Ascending aorta (tissue), 2 donors: ENCODE data around the gene STX11. TPM values are rescaled to one million over a fixed set of nuclear protein-coding genes. Genes with fewer than 3 reads are reported as not detected.

Experiments used
- DNase-seq, 2 donors: peaks; one replicate each; pipeline ENCODE4 v3.0.0-alpha.2; 2019; ENCODE audit warnings: low spot score in 2 of 2
- H3K27ac ChIP-seq, 2 donors: fragments of 200-600 bp; sonication (generic); one replicate each; pipeline ENCODE4 v1.5.1; 2016 to 2017; ENCODE audit warnings: mild to moderate bottlenecking in 1 of 2
- H3K27me3 ChIP-seq: fragments of 200-600 bp; sonication (generic); one replicate; pipeline ENCODE4 v1.5.1; 2017
- H3K36me3 ChIP-seq, 2 donors: fragments of 200-600 bp; sonication (generic); one replicate each; pipeline ENCODE4 v1.5.1; 2016
- H3K4me1 ChIP-seq, 2 donors: fragments of 200-600 bp; sonication (generic); one replicate each; pipeline ENCODE4 v1.5.1; 2016 to 2017; ENCODE audit warnings: mild to moderate bottlenecking in 1 of 2
- H3K4me3 ChIP-seq, 2 donors: fragments of 200-600 bp; sonication (generic); one replicate each; pipeline ENCODE4 v1.5.1; 2016 to 2017; ENCODE audit warnings: mild to moderate bottlenecking in 1 of 2
- H3K9me3 ChIP-seq, 2 donors: fragments of 200-600 bp; sonication (generic); one replicate each; pipeline ENCODE4 v1.5.1; 2016
- intact Hi-C: fragments of 100-400 bp; cut with DNase I; formaldehyde crosslinking; loops from one replicate; pipeline ENCODE4 v1.15.1; 2023
- total RNA-seq: library from RNA; depleted of rRNA; stranded (reverse); fragments of >200 nt; gene quantifications from one replicate; pipeline ENCODE4 v1.1.0, GENCODE V29; 2016
- TF ChIP-seq, protein P1 (sequence below), 3 experiments: fragments of 200-600 bp in 2 of 3; fragments of 450-650 bp in 1 of 3; sonication (generic) in 2 of 3; IDR thresholded peaks; one replicate each; pipeline ENCODE4 v1.5.1; 2016 to 2019; ENCODE audit warnings: antibody characterized with exemption in 3 of 3, mild to moderate bottlenecking in 1 of 3, moderate library complexity in 1 of 3

STX11 gene
- total RNA-seq = 29.5 TPM

DNA sequence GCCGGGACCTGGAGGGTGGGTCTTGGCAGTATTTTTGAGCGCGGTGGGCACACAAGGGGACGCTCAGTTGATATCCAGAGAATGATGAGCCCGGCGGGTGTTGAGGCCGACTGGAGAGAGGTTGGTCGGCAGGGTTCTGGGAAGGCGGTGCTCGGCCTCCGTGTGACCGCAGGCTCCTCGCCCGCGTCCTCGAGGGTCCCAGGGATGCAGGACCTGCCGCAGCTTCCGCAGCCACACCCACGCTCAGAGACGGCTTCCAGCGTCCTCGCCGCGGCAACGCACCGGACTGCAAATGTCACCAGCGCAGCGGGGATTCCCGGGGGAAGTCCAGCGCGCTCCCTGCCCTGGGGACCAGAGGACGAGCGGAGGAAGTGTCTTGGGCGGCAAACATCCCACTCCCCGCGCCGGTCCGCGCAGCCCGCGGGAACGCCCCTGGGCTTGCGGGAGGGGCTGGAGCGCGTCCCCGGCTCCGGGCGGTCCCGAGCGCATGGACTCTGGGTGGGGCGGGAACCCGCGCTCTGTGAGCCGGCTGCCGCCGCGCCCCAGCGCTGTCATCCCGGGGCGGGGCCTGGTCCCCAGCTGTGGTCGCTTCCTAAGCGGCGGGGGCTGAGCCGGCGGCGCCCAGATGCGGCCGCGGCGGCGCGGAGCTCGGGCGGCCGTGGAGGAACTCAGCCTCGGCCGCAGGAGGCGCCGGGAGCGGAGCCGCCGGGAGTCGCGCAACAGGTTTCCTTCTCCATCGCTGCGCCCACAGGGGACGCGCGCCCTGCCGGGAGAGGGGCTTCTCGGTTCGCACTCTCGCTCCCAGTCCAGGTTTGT is at the start of gene STX11:
Gene STX11 (plus strand): TSS at position 624 of the 816 bp plus-strand sequence. CDS start 36,111 bp downstream, outside the sequence.
- no peaks in the 10 kb centered on the region for H3K36me3 ChIP-seq
- intact Hi-C loops = loop anchor here (5.0 kb wide), 3 partner anchors 38 to 137 kb away; partner anchors contain the start of gene UTRN
- TF ChIP-seq, protein P1, sequence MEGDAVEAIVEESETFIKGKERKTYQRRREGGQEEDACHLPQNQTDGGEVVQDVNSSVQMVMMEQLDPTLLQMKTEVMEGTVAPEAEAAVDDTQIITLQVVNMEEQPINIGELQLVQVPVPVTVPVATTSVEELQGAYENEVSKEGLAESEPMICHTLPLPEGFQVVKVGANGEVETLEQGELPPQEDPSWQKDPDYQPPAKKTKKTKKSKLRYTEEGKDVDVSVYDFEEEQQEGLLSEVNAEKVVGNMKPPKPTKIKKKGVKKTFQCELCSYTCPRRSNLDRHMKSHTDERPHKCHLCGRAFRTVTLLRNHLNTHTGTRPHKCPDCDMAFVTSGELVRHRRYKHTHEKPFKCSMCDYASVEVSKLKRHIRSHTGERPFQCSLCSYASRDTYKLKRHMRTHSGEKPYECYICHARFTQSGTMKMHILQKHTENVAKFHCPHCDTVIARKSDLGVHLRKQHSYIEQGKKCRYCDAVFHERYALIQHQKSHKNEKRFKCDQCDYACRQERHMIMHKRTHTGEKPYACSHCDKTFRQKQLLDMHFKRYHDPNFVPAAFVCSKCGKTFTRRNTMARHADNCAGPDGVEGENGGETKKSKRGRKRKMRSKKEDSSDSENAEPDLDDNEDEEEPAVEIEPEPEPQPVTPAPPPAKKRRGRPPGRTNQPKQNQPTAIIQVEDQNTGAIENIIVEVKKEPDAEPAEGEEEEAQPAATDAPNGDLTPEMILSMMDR (IDR thresholded peaks at IDR 0.05) = no peak

DNA sequence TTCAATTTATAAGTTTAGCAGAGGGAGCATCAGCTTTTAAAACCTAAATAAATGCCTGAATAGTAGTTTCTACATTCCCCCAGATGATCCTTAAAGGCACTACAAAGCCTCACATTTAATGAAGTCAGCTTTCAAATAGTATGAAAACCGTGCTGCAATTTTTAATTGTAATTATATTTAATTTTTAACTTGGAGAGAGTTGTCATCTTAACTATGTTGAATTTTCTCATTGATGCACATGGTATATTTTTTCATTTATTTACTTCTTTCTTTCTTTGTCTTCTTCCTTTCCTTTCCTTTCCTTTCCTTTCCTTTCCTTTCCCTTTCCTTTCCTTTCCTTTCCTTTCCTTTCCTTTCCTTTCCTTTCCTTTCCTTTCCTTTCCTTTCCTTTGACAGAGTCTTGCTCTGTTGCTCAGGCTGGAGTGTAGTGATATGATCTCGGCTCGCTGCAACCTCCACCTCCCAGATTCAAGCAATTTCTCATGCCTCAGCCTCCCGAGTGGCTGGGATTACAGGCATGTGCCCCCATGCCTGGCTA is 47.2 kb upstream of the STX11 start:
- DNase-seq = no peak
- Histone ChIP-seq H3K9me3 (no peaks in the 10 kb centered on the region), H3K4me3 (no peak overlapping the region), H3K27ac (no peak overlapping the region), H3K4me1 (no peaks in the 10 kb centered on the region), H3K36me3 (no peaks in the 10 kb centered on the region), H3K27me3 (no peaks in the 10 kb centered on the region)
- intact Hi-C loops = no loop called here
- TF ChIP-seq, protein P1 (IDR thresholded peaks at IDR 0.05) = no peak

More for the DNA sequence above, at the start of gene STX11:
- Histone ChIP-seq H3K27me3 (no peaks in the 10 kb centered on the region), H3K4me3 (peak within 1 kb of the TSS; percentile 68 to 80), H3K27ac (peak within 1 kb of the TSS; percentile 19 to 47), H3K4me1 (peaks cover 0 to 4% of the 10 kb centered on the region in 2 donors), H3K9me3 (no peaks in the 10 kb centered on the region)
- peak; percentile 29 to 82 for DNase-seq

DNA sequence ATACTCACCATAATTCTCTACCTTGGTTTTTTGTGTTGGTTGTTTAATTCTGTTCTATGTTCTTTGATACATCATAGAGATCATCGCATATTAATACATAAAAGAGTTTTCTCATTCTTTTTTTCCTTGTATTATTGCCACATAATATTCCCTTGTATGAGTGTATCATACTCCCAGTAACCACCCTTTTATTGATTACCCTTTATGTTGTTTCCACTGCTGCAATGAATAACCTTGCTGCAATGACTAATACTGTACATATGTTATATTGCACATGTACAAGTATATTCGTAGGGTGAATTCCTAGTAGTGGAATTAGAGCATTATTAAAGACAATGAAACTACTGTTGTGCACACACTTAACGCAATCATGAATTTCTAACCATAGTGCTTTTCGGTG is 45.8 kb upstream of the STX11 start:
- Histone ChIP-seq H3K27ac (no peak overlapping the region), H3K27me3 (no peaks in the 10 kb centered on the region), H3K36me3 (no peaks in the 10 kb centered on the region), H3K4me1 (no peaks in the 10 kb centered on the region), H3K9me3 (no peaks in the 10 kb centered on the region), H3K4me3 (no peak overlapping the region)
- intact Hi-C loops = loop anchor here (2.0 kb wide), 2 partner anchors 112 to 376 kb away; no protein-coding TSS in a partner anchor
- no peak for DNase-seq
- TF ChIP-seq, protein P1 (IDR thresholded peaks at IDR 0.05) = no peak

DNA sequence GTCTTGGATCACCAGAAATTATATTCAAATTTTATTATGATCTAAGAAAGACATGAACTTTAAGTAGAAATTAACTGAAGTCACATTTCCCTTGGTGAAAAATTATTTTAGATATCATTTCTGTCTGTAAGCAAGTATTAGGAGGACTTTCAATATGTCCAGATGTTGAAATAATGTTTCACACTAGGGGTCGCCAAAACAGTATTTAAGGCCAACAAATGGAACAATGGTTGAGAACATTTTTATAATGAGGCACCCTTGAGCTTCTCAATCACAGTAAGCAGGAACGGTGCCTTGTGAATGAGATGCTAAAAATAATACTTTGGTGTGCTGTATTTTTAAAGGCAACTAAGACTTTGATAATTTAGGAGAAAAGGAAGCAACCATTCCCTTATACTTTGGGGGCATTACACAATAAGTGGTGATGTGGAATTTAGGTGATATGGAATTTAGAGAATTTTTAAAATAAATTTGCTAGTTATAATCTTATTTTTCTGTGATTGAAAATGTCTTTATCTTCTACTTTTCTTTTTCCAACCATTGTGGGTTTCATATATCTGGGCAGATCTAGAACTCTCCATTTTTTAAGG is 45.3 kb upstream of the STX11 start:
- no peak for DNase-seq
- intact Hi-C loops = loop anchor here (2.0 to 5.0 kb wide), 3 partner anchors 87 to 376 kb away; no protein-coding TSS in a partner anchor
- H3K4me3 ChIP-seq = no peak overlapping the region
- TF ChIP-seq, protein P1 (IDR thresholded peaks at IDR 0.05) = peak; percentile 52 to 68 (median 67)
- H3K27me3 ChIP-seq = no peaks in the 10 kb centered on the region
- H3K4me1 ChIP-seq = no peaks in the 10 kb centered on the region
- no peak overlapping the region for H3K27ac ChIP-seq
- H3K9me3 ChIP-seq = no peaks in the 10 kb centered on the region
- H3K36me3 ChIP-seq = no peaks in the 10 kb centered on the region

DNA sequence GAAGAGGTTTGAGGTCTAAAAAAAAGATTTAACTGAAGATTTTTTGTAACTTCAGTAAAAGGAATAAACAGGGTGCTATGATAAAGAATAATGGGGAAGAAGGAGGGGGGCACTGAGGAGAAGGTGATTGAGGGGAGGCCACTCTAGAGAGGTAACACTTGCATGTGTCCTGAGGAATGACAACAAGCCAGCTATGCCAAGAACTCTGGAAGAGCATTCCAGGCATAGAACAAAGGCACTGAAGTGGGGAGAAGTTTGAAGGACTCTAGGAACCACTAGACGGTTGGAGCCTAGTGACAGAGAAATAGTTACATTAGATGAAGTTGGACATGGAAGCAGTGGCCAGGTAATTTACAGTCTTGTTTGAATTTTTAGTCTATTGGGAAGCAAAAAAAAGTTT is 44.1 kb upstream of the STX11 start:
- Histone ChIP-seq H3K27ac (no peak overlapping the region), H3K4me1 (no peaks in the 10 kb centered on the region), H3K9me3 (no peaks in the 10 kb centered on the region), H3K36me3 (no peaks in the 10 kb centered on the region), H3K4me3 (no peak overlapping the region), H3K27me3 (no peaks in the 10 kb centered on the region)
- TF ChIP-seq, protein P1 (IDR thresholded peaks at IDR 0.05) = no peak
- intact Hi-C loops = loop anchor here (5.0 kb wide), 1 partner anchor 86 kb away; no protein-coding TSS in a partner anchor
- no peak for DNase-seq
